NOMO-1 treated with DMSO at 0.1 percent for 48 hours (cell line): ENCODE measurements around the gene TNFAIP8L1.
A peak's percentile ranks its signal among the peaks of the same experiment; 100 is the strongest.

ENCODE experiments used
- DNase-seq: peaks from one replicate; lab custom pipeline; 2025; ENCODE audit not compliant: unreplicated experiment; lab: John Stamatoyannopoulos, UW

TNFAIP8L1 gene

DNA sequence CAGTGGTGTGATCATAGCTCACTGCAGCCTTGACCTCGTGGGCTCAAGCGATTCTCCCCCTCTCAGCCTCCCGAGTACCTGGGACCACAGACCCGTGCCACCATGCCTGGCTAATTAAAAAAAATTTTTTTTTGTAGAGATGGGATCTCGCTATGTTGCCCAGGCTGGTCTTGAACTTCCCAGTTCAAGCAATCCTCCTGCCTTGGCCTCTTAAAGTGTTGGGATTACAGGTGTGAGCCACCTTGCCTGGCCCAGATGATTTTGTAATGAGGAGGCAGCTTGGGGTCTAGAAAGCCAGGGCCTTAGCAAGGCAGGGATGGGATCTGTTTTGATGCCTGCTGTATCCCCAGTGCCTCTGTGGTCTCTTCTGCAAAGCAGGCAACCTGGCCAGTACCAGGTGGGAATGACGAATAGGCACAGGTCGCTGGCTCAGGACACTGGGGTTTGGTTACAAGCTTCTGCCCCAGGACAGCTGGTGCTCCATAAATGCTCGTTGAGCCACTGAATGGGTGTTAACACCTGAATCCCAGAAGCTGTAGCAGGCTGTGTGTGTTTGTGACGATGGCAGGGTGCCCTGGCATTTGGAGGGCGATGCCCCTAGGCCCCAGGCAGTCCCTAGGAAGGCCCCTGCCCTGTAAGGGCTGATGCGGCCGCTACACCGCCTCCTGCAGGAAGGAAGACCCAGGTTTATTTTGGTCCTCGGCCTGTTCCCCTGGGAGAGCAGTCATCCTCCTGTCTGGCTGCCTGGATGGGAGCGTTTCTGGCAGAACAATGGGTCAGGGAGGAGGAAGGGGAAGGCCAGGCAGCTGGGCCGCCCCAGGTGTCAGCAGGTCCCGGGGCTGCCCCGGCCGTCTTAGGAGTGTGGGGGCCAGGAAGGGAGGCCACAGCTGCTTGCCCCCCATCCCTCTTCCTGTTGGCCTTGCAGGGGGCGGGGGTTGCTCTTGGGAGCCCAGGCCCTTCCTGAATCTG, 8.6 kb downstream of the TNFAIP8L1 start:
- DNase-seq: no peak

- DNase-seq: no peak
Measured at GRCh38 chr19:4649392-4650047, 10.2 kb downstream of the TNFAIP8L1 start.

GRCh38 chr19:4650159-4650558, 10.8 kb downstream of the TNFAIP8L1 start:
- no peak for DNase-seq

- DNase-seq: no peak
Measured at GRCh38 chr19:4652075-4652474, 12.8 kb downstream of the TNFAIP8L1 start.

DNA sequence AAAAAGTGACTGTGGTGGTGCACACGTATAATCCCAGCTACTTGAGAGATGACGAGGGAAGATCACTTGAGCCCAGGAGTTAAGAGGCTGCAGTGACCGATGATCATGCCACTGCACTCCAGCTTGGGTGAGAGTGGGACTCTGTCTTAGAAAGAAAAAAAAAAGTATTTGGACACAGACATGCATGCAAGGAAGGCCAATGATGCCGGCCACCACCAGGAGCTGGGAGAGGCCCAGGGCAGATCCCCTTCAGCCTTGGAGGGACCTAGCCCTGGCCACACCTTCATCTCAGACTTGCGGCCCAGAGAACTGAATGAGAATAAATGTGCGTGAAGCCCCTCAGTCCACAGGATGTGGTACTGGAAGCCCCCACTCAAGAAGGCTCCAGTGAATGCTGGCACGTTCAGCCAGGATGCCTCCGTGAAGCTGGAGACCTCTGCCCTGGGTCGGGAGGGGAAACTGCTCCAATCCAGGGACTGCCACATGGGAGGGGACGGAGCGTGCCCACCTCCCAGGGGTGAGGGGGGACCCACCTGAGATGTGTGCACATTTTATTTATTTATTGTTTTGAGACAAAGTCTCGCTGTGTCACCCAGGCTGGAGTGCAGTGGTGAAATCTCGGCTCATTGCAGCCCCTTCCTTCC, 14.6 kb downstream of the TNFAIP8L1 start:
- no peak for DNase-seq

GRCh38 chr19:4654437-4655361, 15.4 kb downstream of the TNFAIP8L1 start:
- DNase-seq: no peak

DNA sequence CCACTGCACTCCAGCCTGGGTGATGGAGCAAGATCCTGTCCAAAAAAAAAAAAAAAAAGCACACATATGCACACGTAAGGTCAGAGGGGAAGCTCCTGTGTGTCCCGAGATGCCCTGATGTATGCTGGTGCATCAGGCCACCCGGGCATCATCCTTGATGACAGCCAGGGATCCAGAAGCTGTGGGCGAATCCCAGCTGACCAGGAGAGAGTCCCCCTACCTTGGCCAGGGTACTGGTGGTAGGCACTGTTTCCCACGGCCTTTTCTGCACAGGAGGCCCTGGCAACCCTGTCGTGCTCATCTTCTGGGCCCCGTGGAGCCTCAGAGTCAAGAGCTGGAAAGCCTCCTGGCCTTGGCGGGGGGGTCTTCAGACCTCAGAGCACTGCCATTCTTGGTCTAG, 16.8 kb downstream of the TNFAIP8L1 start:
- DNase-seq: no peak

DNA sequence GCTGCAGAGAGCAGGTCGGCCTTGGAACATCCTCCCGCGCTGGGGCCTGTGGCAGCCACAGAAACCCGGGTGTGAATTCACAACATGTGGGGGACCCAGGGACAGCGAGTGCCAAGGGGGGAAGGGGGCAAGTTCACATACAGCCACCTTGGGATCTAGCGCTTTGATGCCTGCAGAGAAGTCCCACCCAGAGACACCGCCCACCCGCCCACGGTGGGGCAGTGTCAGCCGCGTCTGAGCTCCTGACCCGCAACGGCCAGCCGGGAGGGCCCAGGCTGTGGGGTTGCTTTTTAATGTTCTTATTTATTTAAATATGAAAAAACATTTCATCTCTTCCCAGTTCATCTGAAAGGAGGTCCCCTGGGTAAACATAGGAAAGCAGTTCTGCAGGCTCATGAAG, 17.9 kb downstream of the TNFAIP8L1 start:
- DNase-seq: no peak

- no peak for DNase-seq
Measured at GRCh38 chr19:4657835-4658234, 18.5 kb downstream of the TNFAIP8L1 start.

DNA sequence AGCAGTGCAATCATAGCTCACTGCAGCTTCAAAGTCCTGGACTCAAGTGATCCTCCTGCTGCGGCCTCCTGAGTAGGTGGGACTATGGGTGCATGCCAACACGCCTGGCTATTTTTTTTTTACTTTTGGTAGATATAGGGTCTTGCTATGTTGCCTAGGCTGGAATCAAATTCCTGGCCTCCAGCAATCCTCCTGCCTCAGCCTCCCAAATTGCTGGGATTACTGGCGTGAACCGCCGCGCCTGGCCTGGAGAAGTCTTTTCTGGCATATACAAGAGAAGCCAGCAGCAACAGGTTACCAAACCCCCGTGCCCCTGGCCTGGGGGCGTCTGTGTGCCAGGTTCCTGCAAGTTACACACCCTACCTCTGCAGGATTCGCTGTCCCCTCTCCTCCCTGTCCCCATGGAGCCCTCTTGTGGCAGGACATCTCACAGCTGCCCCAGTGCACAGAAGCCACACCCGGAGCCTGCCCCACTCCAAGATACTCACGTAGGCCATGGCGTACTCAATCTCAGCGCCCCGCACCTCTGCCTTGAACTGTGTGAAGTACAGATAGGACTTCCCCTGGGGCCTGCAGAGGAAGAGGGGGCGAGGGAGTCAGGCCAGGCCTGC, 21.0 kb downstream of the TNFAIP8L1 start:
- no peak for DNase-seq

- no peak for DNase-seq
Measured at GRCh38 chr19:4660993-4661392, 21.7 kb downstream of the TNFAIP8L1 start.

DNA sequence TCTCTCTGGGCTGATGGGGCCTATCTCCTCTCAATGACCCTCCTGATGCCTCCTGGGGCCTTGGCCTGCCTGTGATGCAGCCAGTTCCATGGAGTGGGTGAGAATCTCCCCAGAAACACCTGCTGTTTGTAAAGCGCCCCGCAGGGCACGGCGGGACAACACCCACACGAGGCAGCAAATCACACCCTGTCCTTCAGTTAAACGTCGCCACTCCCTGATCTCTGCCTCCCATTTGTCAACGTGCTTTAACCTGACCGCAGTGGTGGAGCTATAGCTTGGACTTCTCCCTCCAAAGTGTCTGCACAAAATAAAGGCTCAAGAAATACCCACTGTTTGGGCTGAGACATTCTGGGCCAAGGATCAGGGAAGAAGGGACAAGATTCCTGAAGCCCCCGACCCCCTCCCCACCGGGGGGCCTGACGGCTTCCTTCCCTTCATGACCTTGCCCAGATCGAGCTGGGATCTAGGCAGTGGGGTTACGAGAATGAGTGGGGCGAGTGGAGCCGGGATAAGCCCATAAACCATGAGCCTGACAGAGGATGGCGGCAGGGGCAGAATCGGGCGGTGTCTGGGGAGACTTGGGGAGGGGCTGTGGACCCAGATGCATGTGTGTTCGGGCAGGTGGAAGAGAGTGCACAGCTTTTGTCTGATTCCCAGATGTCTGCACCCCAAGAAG, 22.8 kb downstream of the TNFAIP8L1 start:
- DNase-seq: no peak

DNA sequence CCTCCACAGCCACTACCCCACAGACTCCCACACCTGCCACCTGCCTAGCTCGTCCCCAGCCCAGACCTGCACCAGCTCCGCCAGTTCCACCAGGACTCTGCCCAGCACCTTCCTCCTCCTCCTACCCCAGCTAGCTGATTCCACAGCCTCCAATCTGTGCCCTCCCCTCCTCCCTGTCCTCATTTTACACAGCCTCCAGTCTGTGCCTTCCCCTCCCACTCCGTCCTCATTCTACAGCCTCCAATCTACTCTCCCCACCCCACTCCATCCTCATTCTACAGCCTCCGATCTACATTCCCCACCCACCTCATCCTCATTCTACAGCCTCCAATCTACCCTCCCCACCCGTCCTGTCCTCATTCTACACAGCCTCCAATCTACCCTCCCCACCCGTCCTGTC, 23.5 kb downstream of the TNFAIP8L1 start:
- DNase-seq: no peak

GRCh38 chr19:4664642-4665041, 25.3 kb downstream of the TNFAIP8L1 start:
- DNase-seq: no peak

- peak; percentile 88 for DNase-seq
Measured at GRCh38 chr19:4669723-4670480, 30.6 kb downstream of the TNFAIP8L1 start, which contains the start of gene MYDGF. Gene MYDGF (minus strand): TSS chr19:4670342. CDS start chr19:4670334, 8 bp downstream.

- DNase-seq: no peak
Measured at GRCh38 chr19:4671185-4671851, 32.0 kb downstream of the TNFAIP8L1 start.

- DNase-seq: no peak
Measured at GRCh38 chr19:4673216-4673615, 33.9 kb downstream of the TNFAIP8L1 start.

DNA sequence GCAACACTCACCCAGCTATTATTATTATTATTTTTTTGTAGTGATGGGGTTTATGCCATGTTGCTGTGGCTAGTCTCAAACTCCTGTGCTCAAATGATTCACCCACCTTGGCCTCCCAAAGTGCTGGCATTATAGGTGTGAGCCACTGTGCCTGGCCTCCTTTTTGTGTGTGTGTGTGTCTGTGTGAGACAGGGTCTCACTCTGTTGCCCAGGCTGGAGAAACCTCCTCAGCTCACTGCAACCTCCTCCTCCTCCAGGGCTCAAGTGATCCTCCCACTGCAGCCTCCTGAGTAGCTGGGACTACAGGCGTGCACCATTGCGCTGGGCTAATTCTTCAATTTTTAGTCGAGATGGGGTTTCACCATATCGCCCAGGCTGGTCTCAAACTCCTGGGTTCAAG, 34.4 kb downstream of the TNFAIP8L1 start:
- no peak for DNase-seq
